ENCODE results near the gene GPC6. TPM values are rescaled to one million over a fixed set of nuclear protein-coding genes. Genes with fewer than 3 reads are reported as not detected.

Gene GPC6
- total and polyA plus RNA-seq, 5 donors from 2014 or later = not detected

DNA sequence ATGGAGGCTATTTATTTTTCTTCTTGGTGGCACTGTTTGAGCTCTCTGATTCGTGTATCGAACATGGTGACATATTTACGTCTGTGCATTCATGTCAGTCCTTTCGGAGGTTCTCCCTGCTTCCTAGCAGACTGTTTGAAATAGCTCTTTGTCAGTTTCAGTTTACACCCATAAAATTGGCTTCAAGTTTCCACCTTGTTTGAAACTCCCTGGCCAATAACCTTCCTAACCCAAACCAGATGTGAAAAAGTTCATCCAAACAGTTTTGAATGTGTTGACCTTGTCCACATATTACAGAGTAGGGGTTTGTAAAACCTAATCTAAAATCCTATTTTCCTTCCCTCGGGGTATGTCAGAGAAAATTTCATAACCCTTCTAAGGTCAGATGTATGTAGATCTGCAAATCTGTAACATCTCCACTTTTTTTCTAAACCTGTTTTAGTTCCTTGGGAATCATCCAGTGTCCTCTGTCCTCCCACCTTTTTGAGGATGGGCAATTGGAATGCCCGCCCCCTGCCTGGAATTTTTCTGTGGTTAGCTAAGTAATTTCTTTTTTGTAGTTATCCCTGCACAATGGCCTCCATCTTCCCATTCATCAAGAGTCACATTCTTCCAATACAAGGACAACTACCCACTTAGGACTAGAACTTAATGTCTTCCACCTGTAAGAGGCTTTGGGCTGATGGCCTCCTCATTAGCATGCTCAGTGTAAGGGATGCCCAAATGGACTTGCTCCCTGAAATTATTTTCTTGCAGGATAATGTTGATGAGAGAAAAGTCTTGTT is 499.8 kb downstream of the GPC6 start:
- Mint-ChIP-seq H3K9me3 (peaks cover 0 to 4% (median 0%) of the 10 kb centered on the region in 7 donors), H3K27me3 (no peaks in the 10 kb centered on the region), H3K27ac (no peak overlapping the region), H3K36me3 (no peaks in the 10 kb centered on the region), H3K4me1 (no peaks in the 10 kb centered on the region), H3K4me3 (no peak overlapping the region)
- Histone ChIP-seq H3K9me3 (ENCODE audit: control insufficient read depth in 2 of 2, low read length in 2 of 2) (no peaks in the 10 kb centered on the region), H3K36me3 (ENCODE audit: control insufficient read depth, insufficient read depth, low read length) (no peaks in the 10 kb centered on the region), H3K27ac (ENCODE audit: insufficient read depth, low read length, poor library complexity, severe bottlenecking) (no peak overlapping the region), H3K4me1 (ENCODE audit: control insufficient read depth, insufficient read depth, low read length, poor library complexity, severe bottlenecking) (no peaks in the 10 kb centered on the region), H3K4me3 (ENCODE audit: low read depth, low read length) (no peak overlapping the region), H3K27me3 (ENCODE audit: control insufficient read depth, insufficient read depth, low read length) (no peaks in the 10 kb centered on the region)
- DNase-seq = no peak
- ATAC-seq (ENCODE audit: low read depth in 2 of 2) = no peak

DNA sequence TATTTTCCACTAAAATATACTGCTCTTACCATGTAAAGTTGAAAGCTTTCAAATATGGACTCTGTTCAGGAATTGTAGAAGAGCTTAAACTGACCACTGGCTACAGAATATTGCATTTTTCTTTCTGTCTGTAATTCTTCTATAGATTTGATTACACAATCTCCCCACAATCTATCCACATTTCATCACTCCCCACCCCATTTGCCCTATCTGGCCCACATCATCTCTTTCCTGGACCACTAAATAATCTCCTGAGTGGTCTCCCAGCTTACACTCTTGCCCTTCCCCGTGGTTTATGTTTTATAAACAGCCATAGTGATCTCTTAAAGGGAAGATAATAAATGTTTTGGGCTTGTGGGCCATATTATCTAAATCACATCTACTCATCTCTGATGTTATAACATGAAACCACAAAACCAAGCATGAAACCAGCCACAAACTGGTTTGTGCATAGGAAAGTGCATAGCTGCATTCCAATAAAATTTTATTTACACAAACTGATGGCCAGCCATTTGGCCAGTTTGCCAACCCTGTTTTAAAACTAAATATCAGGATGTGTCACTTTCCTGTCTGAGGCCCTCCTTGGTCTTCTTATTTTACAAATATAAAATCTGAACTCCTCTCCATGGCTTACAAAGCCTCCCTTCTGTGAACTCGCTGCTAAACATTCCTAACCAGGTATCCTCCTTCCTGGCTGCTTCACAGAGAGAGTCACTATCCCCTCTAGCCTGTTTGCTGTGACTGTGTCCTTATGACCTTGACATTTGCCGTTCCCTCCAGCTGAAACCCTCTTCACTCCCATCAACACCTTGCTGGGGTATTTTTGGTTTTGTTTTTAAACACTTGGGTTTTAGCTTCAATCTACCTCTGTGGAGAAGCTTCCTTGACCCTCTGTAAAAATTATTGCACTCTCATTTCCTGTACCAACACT is 500.9 kb downstream of the GPC6 start:
- Histone ChIP-seq H3K9me3 (ENCODE audit: control insufficient read depth in 2 of 2, low read length in 2 of 2) (no peaks in the 10 kb centered on the region), H3K4me3 (ENCODE audit: low read depth, low read length) (no peak overlapping the region), H3K27ac (ENCODE audit: insufficient read depth, low read length, poor library complexity, severe bottlenecking) (no peak overlapping the region), H3K27me3 (ENCODE audit: control insufficient read depth, insufficient read depth, low read length) (no peaks in the 10 kb centered on the region), H3K4me1 (ENCODE audit: control insufficient read depth, insufficient read depth, low read length, poor library complexity, severe bottlenecking) (no peaks in the 10 kb centered on the region), H3K36me3 (ENCODE audit: control insufficient read depth, insufficient read depth, low read length) (no peaks in the 10 kb centered on the region)
- no peaks in the 10 kb centered on the region for H3K27me3 Mint-ChIP-seq
- no peak overlapping the region for H3K4me3 Mint-ChIP-seq
- no peak overlapping the region for H3K27ac Mint-ChIP-seq
- no peaks in the 10 kb centered on the region for H3K4me1 Mint-ChIP-seq
- ATAC-seq (ENCODE audit: low read depth in 2 of 2) (no peak), DNase-seq (no peak)
- peaks cover 0 to 4% (median 0%) of the 10 kb centered on the region in 7 donors for H3K9me3 Mint-ChIP-seq
- H3K36me3 Mint-ChIP-seq = no peaks in the 10 kb centered on the region

- ATAC-seq (ENCODE audit: low read depth in 2 of 2) (no peak), DNase-seq (no peak)
- Mint-ChIP-seq H3K4me1 (no peaks in the 10 kb centered on the region), H3K9me3 (peaks cover 0 to 1% (median 0%) of the 10 kb centered on the region in 7 donors), H3K27me3 (no peaks in the 10 kb centered on the region), H3K27ac (no peak overlapping the region), H3K36me3 (no peaks in the 10 kb centered on the region), H3K4me3 (no peak overlapping the region)
- Histone ChIP-seq H3K36me3 (ENCODE audit: control insufficient read depth, insufficient read depth, low read length) (no peaks in the 10 kb centered on the region), H3K27ac (ENCODE audit: insufficient read depth, low read length, poor library complexity, severe bottlenecking) (no peak overlapping the region), H3K4me3 (ENCODE audit: low read depth, low read length) (no peak overlapping the region), H3K9me3 (ENCODE audit: control insufficient read depth in 2 of 2, low read length in 2 of 2) (no peaks in the 10 kb centered on the region), H3K4me1 (ENCODE audit: control insufficient read depth, insufficient read depth, low read length, poor library complexity, severe bottlenecking) (no peaks in the 10 kb centered on the region), H3K27me3 (ENCODE audit: control insufficient read depth, insufficient read depth, low read length) (no peaks in the 10 kb centered on the region)
Observed at GRCh38 chr13:93729383-93729782, 502.8 kb downstream of the GPC6 start.

DNA sequence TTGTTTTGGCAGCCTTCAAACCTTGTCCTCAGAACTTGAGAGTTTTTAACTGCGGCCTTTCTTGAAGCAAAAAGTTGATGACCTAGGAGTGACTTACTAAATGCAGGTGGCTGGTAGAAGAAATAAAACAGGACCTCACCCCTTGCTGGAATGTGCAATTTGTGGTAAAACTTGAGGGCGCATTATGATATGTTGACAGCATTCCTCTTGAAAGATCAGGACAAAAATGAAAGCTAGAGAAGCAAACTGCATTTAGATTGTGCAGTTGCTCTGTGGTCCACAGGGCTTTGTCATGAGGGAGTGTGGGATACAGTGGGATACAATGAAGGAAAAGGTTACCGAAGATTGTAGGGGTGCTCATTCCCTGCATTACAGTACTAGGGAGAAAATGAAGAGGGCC is 504.2 kb downstream of the GPC6 start:
- Histone ChIP-seq H3K4me1 (ENCODE audit: control insufficient read depth, insufficient read depth, low read length, poor library complexity, severe bottlenecking) (no peaks in the 10 kb centered on the region), H3K9me3 (ENCODE audit: control insufficient read depth in 2 of 2, low read length in 2 of 2) (no peaks in the 10 kb centered on the region), H3K27me3 (ENCODE audit: control insufficient read depth, insufficient read depth, low read length) (no peaks in the 10 kb centered on the region), H3K36me3 (ENCODE audit: control insufficient read depth, insufficient read depth, low read length) (no peaks in the 10 kb centered on the region), H3K27ac (ENCODE audit: insufficient read depth, low read length, poor library complexity, severe bottlenecking) (no peak overlapping the region), H3K4me3 (ENCODE audit: low read depth, low read length) (no peak overlapping the region)
- no peak overlapping the region for H3K27ac Mint-ChIP-seq
- H3K4me3 Mint-ChIP-seq = no peak overlapping the region
- H3K36me3 Mint-ChIP-seq = no peaks in the 10 kb centered on the region
- peaks cover 0 to 1% (median 0%) of the 10 kb centered on the region in 7 donors for H3K9me3 Mint-ChIP-seq
- no peak for ATAC-seq (ENCODE audit: low read depth in 2 of 2)
- DNase-seq = no peak
- H3K4me1 Mint-ChIP-seq = no peaks in the 10 kb centered on the region
- no peaks in the 10 kb centered on the region for H3K27me3 Mint-ChIP-seq

DNA sequence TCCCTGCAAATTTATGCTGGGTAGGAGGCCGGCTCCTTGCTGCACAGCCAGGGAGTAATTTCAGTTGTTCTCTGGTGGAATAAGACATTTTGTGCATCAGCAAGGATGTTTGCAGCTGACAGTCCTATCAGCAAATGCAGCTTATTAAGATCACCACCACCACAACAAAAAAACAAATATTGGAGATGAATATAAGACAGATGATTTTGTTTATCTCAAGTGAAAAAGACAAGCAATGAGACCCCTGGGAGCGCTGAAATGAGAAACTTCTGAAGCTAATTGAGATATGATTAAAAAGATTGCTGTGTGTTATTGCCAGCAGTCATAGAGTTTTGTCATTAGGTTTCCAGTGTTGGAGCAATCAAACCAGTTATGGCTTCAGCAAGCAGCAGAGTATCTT is 505.6 kb downstream of the GPC6 start:
- H3K9me3 ChIP-seq (ENCODE audit: control insufficient read depth in 2 of 2, low read length in 2 of 2) = no peaks in the 10 kb centered on the region
- Mint-ChIP-seq H3K4me1 (no peaks in the 10 kb centered on the region), H3K4me3 (no peak overlapping the region), H3K27me3 (no peaks in the 10 kb centered on the region), H3K36me3 (no peaks in the 10 kb centered on the region), H3K27ac (no peak overlapping the region), H3K9me3 (peaks cover 0 to 1% (median 0%) of the 10 kb centered on the region in 7 donors)
- H3K4me1 ChIP-seq (ENCODE audit: control insufficient read depth, insufficient read depth, low read length, poor library complexity, severe bottlenecking) = no peaks in the 10 kb centered on the region
- H3K27ac ChIP-seq (ENCODE audit: insufficient read depth, low read length, poor library complexity, severe bottlenecking) = no peak overlapping the region
- no peak overlapping the region for H3K4me3 ChIP-seq (ENCODE audit: low read depth, low read length)
- ATAC-seq (ENCODE audit: low read depth in 2 of 2) = no peak
- no peaks in the 10 kb centered on the region for H3K36me3 ChIP-seq (ENCODE audit: control insufficient read depth, insufficient read depth, low read length)
- DNase-seq = no peak
- H3K27me3 ChIP-seq (ENCODE audit: control insufficient read depth, insufficient read depth, low read length) = no peaks in the 10 kb centered on the region

- Mint-ChIP-seq H3K27ac (no peak overlapping the region), H3K4me1 (no peaks in the 10 kb centered on the region), H3K27me3 (no peaks in the 10 kb centered on the region), H3K9me3 (peaks cover 0 to 1% (median under 1%) of the 10 kb centered on the region in 7 donors), H3K4me3 (no peak overlapping the region), H3K36me3 (no peaks in the 10 kb centered on the region)
- no peak overlapping the region for H3K27ac ChIP-seq (ENCODE audit: insufficient read depth, low read length, poor library complexity, severe bottlenecking)
- DNase-seq (no peak), ATAC-seq (ENCODE audit: low read depth in 2 of 2) (no peak)
- H3K4me1 ChIP-seq (ENCODE audit: control insufficient read depth, insufficient read depth, low read length, poor library complexity, severe bottlenecking) = no peaks in the 10 kb centered on the region
- no peaks in the 10 kb centered on the region for H3K27me3 ChIP-seq (ENCODE audit: control insufficient read depth, insufficient read depth, low read length)
- no peaks in the 10 kb centered on the region for H3K36me3 ChIP-seq (ENCODE audit: control insufficient read depth, insufficient read depth, low read length)
- H3K4me3 ChIP-seq (ENCODE audit: low read depth, low read length) = no peak overlapping the region
- H3K9me3 ChIP-seq (ENCODE audit: control insufficient read depth in 2 of 2, low read length in 2 of 2) = no peaks in the 10 kb centered on the region
Observed at GRCh38 chr13:93736081-93736480, 509.5 kb downstream of the GPC6 start.

DNA sequence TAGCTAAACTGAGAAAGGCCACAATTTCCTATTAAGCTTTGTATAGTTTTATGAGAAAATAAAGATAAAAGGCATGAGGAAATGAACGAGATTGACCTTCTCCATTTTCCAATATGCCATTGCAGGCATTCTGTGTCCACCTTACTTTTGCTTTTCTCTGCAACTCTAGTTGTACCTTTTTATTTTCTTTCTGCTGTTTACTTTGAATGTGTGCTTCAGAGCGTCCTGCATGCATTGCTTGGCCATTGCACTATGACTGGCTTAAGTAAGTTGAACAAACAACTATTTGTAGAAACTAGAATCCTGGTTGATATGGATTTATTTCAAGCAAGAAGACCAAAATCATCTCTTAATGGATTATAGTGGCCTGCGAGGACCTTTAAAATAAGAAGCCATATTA is 510.3 kb downstream of the GPC6 start:
- Mint-ChIP-seq H3K4me1 (no peaks in the 10 kb centered on the region), H3K27ac (no peak overlapping the region), H3K9me3 (peaks cover 0 to 3% (median 1%) of the 10 kb centered on the region in 7 donors), H3K27me3 (no peaks in the 10 kb centered on the region), H3K4me3 (no peak overlapping the region), H3K36me3 (no peaks in the 10 kb centered on the region)
- ATAC-seq (ENCODE audit: low read depth in 2 of 2) (no peak), DNase-seq (no peak)
- H3K4me3 ChIP-seq (ENCODE audit: low read depth, low read length) = no peak overlapping the region
- H3K9me3 ChIP-seq (ENCODE audit: control insufficient read depth in 2 of 2, low read length in 2 of 2) = no peaks in the 10 kb centered on the region
- no peaks in the 10 kb centered on the region for H3K36me3 ChIP-seq (ENCODE audit: control insufficient read depth, insufficient read depth, low read length)
- H3K4me1 ChIP-seq (ENCODE audit: control insufficient read depth, insufficient read depth, low read length, poor library complexity, severe bottlenecking) = no peaks in the 10 kb centered on the region
- no peak overlapping the region for H3K27ac ChIP-seq (ENCODE audit: insufficient read depth, low read length, poor library complexity, severe bottlenecking)
- H3K27me3 ChIP-seq (ENCODE audit: control insufficient read depth, insufficient read depth, low read length) = no peaks in the 10 kb centered on the region

All from CD4-positive, CD25-positive, alpha-beta regulatory T cell (primary cell).